Measurements from ENCODE around the gene GAMT.

Gene GAMT

DNA sequence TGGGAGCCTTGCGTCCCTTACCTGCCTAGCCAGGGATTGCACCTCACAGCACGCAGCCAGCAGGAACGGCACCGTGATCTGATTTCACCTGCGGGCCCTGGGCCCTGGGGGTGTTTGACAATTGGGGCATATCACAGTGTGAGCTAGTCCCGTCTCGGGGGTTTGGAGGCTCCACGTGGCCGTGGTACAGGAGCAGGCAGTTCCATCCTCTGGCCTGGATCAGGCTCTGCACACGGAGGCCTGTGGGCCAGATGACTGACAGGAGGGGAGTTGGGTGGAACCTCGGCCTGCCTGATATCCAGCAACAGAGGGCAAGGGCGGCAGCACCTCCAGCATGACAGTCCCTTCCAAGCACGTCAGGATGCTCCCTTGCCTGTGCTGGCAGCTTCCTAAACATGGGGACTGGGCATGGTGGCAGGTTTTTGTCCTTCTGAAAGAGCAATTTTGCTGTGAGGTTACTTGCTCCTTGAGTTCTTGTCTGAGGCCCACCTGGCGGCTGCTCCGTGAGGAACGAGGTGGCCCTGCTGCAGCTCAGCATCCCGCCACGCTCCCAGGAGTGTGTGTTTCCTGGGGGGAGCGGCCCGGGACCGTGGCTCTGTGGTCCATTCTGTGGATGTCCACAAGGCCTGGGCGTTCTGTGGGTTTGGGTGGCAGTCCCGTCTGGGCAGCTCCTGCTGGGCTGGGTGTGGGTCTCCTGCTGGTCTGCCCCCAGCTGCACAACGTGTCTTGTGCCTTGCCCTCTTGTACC is 30.6 kb upstream of the GAMT start:
- Histone ChIP-seq H3K9me3 (ENCODE audit: control insufficient read depth, low read depth, low read length) (no peaks in the 10 kb centered on the region), H3K27me3 (ENCODE audit: control insufficient read depth, insufficient read depth, low read length) (no peaks in the 10 kb centered on the region), H3K36me3 (ENCODE audit: control insufficient read depth, low read depth, low read length) (peaks cover 52% of the 10 kb centered on the region), H3K4me3 (ENCODE audit: low read length) (no peak overlapping the region), H3K9ac (ENCODE audit: low read length) (no peak overlapping the region), H3K27ac (ENCODE audit: low read length) (no peak overlapping the region), H3K4me1 (ENCODE audit: control insufficient read depth, low read depth, low read length) (no peaks in the 10 kb centered on the region)

GRCh38 chr19:1430246-1430645 is 28.9 kb upstream of the GAMT start:
- Histone ChIP-seq H3K4me1 (ENCODE audit: control insufficient read depth, low read depth, low read length) (no peaks in the 10 kb centered on the region), H3K9ac (ENCODE audit: low read length) (no peak overlapping the region), H3K27me3 (ENCODE audit: control insufficient read depth, insufficient read depth, low read length) (no peaks in the 10 kb centered on the region), H3K9me3 (ENCODE audit: control insufficient read depth, low read depth, low read length) (no peaks in the 10 kb centered on the region), H3K27ac (ENCODE audit: low read length) (no peak overlapping the region), H3K36me3 (ENCODE audit: control insufficient read depth, low read depth, low read length) (peaks cover 67% of the 10 kb centered on the region), H3K4me3 (ENCODE audit: low read length) (no peak overlapping the region)

- H3K36me3 ChIP-seq (ENCODE audit: control insufficient read depth, low read depth, low read length): peaks cover 72% of the 10 kb centered on the region
- no peak overlapping the region for H3K9ac ChIP-seq (ENCODE audit: low read length)
- H3K4me1 ChIP-seq (ENCODE audit: control insufficient read depth, low read depth, low read length): no peaks in the 10 kb centered on the region
- no peak overlapping the region for H3K4me3 ChIP-seq (ENCODE audit: low read length)
- no peaks in the 10 kb centered on the region for H3K9me3 ChIP-seq (ENCODE audit: control insufficient read depth, low read depth, low read length)
- no peaks in the 10 kb centered on the region for H3K27me3 ChIP-seq (ENCODE audit: control insufficient read depth, insufficient read depth, low read length)
- no peak overlapping the region for H3K27ac ChIP-seq (ENCODE audit: low read length)
These were observed 28.4 kb upstream of the GAMT start for GRCh38 chr19:1429750-1430149.

GRCh38 chr19:1428738-1429391 is 27.5 kb upstream of the GAMT start:
- Histone ChIP-seq H3K27me3 (ENCODE audit: control insufficient read depth, insufficient read depth, low read length) (no peaks in the 10 kb centered on the region), H3K9ac (ENCODE audit: low read length) (no peak overlapping the region), H3K4me1 (ENCODE audit: control insufficient read depth, low read depth, low read length) (no peaks in the 10 kb centered on the region), H3K27ac (ENCODE audit: low read length) (no peak overlapping the region), H3K4me3 (ENCODE audit: low read length) (no peak overlapping the region), H3K9me3 (ENCODE audit: control insufficient read depth, low read depth, low read length) (no peaks in the 10 kb centered on the region), H3K36me3 (ENCODE audit: control insufficient read depth, low read depth, low read length) (peaks cover 70% of the 10 kb centered on the region)

- H3K27ac ChIP-seq (ENCODE audit: low read length): no peak overlapping the region
- H3K4me1 ChIP-seq (ENCODE audit: control insufficient read depth, low read depth, low read length): no peaks in the 10 kb centered on the region
- H3K4me3 ChIP-seq (ENCODE audit: low read length): no peak overlapping the region
- peaks cover 78% of the 10 kb centered on the region for H3K36me3 ChIP-seq (ENCODE audit: control insufficient read depth, low read depth, low read length)
- no peaks in the 10 kb centered on the region for H3K27me3 ChIP-seq (ENCODE audit: control insufficient read depth, insufficient read depth, low read length)
- no peak overlapping the region for H3K9ac ChIP-seq (ENCODE audit: low read length)
- H3K9me3 ChIP-seq (ENCODE audit: control insufficient read depth, low read depth, low read length): no peaks in the 10 kb centered on the region
These were observed 26.0 kb upstream of the GAMT start for GRCh38 chr19:1427221-1427920.

DNA sequence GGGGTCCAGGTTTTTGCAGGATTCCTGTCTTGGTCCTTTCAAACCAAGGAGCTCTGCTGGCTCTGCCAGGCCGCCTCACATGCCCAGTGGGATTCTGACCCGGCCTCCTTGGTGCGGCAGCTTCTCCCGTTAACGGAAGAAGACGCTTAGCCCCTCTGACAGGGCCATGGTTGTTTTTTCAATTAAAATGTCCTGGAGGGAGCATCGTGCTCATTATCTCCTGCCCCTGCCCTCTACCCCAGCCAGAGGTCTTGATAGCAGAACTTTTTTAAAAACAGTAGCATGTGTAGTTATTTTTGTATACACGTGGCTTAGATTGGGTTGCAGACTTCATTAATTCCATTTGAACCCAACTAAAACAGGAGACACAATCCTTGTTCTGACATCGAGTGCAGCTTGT is 25.4 kb upstream of the GAMT start:
- H3K27me3 ChIP-seq (ENCODE audit: control insufficient read depth, insufficient read depth, low read length): no peaks in the 10 kb centered on the region
- no peak overlapping the region for H3K9ac ChIP-seq (ENCODE audit: low read length)
- H3K36me3 ChIP-seq (ENCODE audit: control insufficient read depth, low read depth, low read length): peaks cover 78% of the 10 kb centered on the region
- no peaks in the 10 kb centered on the region for H3K9me3 ChIP-seq (ENCODE audit: control insufficient read depth, low read depth, low read length)
- H3K4me3 ChIP-seq (ENCODE audit: low read length): no peak overlapping the region
- H3K4me1 ChIP-seq (ENCODE audit: control insufficient read depth, low read depth, low read length): no peaks in the 10 kb centered on the region
- no peak overlapping the region for H3K27ac ChIP-seq (ENCODE audit: low read length)

DNA sequence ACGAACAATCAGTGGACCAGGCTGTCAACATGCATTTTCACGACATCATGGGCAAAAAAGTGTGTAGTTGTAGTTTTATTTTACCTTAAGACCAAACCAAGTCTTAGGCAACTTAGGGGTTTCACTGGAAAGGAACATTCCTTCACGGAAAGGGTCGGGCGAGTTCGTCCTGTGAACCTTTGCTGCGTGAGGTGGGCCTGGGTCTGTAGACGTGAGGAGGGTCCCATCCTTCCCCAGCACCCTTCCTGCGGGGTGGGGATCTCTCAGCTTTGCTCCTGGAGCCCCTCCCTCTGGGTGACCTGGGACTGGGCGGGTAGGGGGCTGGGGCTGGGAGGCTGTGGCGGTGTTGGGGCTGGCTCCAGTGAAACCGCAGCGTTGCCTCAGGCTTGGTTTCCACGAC is 24.6 kb upstream of the GAMT start:
- H3K27me3 ChIP-seq (ENCODE audit: control insufficient read depth, insufficient read depth, low read length): no peaks in the 10 kb centered on the region
- no peaks in the 10 kb centered on the region for H3K9me3 ChIP-seq (ENCODE audit: control insufficient read depth, low read depth, low read length)
- peaks cover 80% of the 10 kb centered on the region for H3K36me3 ChIP-seq (ENCODE audit: control insufficient read depth, low read depth, low read length)

GRCh38 chr19:1425102-1425837 is 23.9 kb upstream of the GAMT start:
- Histone ChIP-seq H3K4me1 (ENCODE audit: control insufficient read depth, low read depth, low read length) (no peaks in the 10 kb centered on the region), H3K36me3 (ENCODE audit: control insufficient read depth, low read depth, low read length) (peaks cover 84% of the 10 kb centered on the region)

More for the DNA sequence above, 24.6 kb upstream of the GAMT start:
- H3K4me1 ChIP-seq (ENCODE audit: control insufficient read depth, low read depth, low read length): no peaks in the 10 kb centered on the region
- H3K4me3 ChIP-seq (ENCODE audit: low read length): no peak overlapping the region
- H3K27ac ChIP-seq (ENCODE audit: low read length): no peak overlapping the region
- no peak overlapping the region for H3K9ac ChIP-seq (ENCODE audit: low read length)

GRCh38 chr19:1424192-1424955 is 23.0 kb upstream of the GAMT start:
- H3K27me3 ChIP-seq (ENCODE audit: control insufficient read depth, insufficient read depth, low read length): no peaks in the 10 kb centered on the region
- no peak overlapping the region for H3K9ac ChIP-seq (ENCODE audit: low read length)
- no peak overlapping the region for H3K27ac ChIP-seq (ENCODE audit: low read length)
- peaks cover 86% of the 10 kb centered on the region for H3K36me3 ChIP-seq (ENCODE audit: control insufficient read depth, low read depth, low read length)
- H3K9me3 ChIP-seq (ENCODE audit: control insufficient read depth, low read depth, low read length): no peaks in the 10 kb centered on the region
- no peaks in the 10 kb centered on the region for H3K4me1 ChIP-seq (ENCODE audit: control insufficient read depth, low read depth, low read length)
- H3K4me3 ChIP-seq (ENCODE audit: low read length): no peak overlapping the region

More at GRCh38 chr19:1425102-1425837, 23.9 kb upstream of the GAMT start:
- Histone ChIP-seq H3K27me3 (ENCODE audit: control insufficient read depth, insufficient read depth, low read length) (no peaks in the 10 kb centered on the region), H3K27ac (ENCODE audit: low read length) (no peak overlapping the region), H3K9ac (ENCODE audit: low read length) (no peak overlapping the region), H3K9me3 (ENCODE audit: control insufficient read depth, low read depth, low read length) (no peaks in the 10 kb centered on the region), H3K4me3 (ENCODE audit: low read length) (no peak overlapping the region)

GRCh38 chr19:1423436-1424191 is 22.3 kb upstream of the GAMT start:
- H3K27ac ChIP-seq (ENCODE audit: low read length): no peak overlapping the region
- H3K36me3 ChIP-seq (ENCODE audit: control insufficient read depth, low read depth, low read length): peaks cover 87% of the 10 kb centered on the region
- H3K9me3 ChIP-seq (ENCODE audit: control insufficient read depth, low read depth, low read length): no peaks in the 10 kb centered on the region
- no peak overlapping the region for H3K4me3 ChIP-seq (ENCODE audit: low read length)
- H3K4me1 ChIP-seq (ENCODE audit: control insufficient read depth, low read depth, low read length): no peaks in the 10 kb centered on the region
- no peaks in the 10 kb centered on the region for H3K27me3 ChIP-seq (ENCODE audit: control insufficient read depth, insufficient read depth, low read length)
- H3K9ac ChIP-seq (ENCODE audit: low read length): no peak overlapping the region
